ENCODE measurements around the gene LTBP4.

LTBP4 gene

GRCh38 chr19:40581531-40581930, 19.6 kb upstream of the LTBP4 start:
- H4K20me1 ChIP-seq (ENCODE audit: control insufficient read depth, insufficient read depth, low read depth, low read length), result no peaks in the 10 kb centered on the region
- H3K27ac ChIP-seq (ENCODE audit: low read depth, low read length), result no peak overlapping the region
- no peaks in the 10 kb centered on the region for H3K9me2 ChIP-seq (replicated peaks; ENCODE audit: control insufficient read depth, low read length)
- H3K4me2 ChIP-seq (ENCODE audit: low read length), result no peak overlapping the region
- H3K4me3 ChIP-seq (ENCODE audit: low read length), result no peak overlapping the region
- TF ChIP-seq, protein P1, sequence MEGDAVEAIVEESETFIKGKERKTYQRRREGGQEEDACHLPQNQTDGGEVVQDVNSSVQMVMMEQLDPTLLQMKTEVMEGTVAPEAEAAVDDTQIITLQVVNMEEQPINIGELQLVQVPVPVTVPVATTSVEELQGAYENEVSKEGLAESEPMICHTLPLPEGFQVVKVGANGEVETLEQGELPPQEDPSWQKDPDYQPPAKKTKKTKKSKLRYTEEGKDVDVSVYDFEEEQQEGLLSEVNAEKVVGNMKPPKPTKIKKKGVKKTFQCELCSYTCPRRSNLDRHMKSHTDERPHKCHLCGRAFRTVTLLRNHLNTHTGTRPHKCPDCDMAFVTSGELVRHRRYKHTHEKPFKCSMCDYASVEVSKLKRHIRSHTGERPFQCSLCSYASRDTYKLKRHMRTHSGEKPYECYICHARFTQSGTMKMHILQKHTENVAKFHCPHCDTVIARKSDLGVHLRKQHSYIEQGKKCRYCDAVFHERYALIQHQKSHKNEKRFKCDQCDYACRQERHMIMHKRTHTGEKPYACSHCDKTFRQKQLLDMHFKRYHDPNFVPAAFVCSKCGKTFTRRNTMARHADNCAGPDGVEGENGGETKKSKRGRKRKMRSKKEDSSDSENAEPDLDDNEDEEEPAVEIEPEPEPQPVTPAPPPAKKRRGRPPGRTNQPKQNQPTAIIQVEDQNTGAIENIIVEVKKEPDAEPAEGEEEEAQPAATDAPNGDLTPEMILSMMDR (IDR thresholded peaks at IDR 0.05; ENCODE audit: low read depth, low read length, poor library complexity, severe bottlenecking), result no peak
- TF ChIP-seq EZH2phosphoT487 (IDR thresholded peaks at IDR 0.05; ENCODE audit: borderline replicate concordance, low read length), result no peak
- no peaks in the 10 kb centered on the region for H3K27me3 ChIP-seq (ENCODE audit: control insufficient read depth, low read length)
- H3K9me3 ChIP-seq (ENCODE audit: control insufficient read depth, insufficient read depth, low read length), result no peaks in the 10 kb centered on the region
- no peaks in the 10 kb centered on the region for H3F3A ChIP-seq (ENCODE audit: control insufficient read depth, insufficient read depth)
- H3K36me3 ChIP-seq (ENCODE audit: control insufficient read depth, low read length), result peaks cover 37% of the 10 kb centered on the region
- H3K79me2 ChIP-seq (ENCODE audit: control insufficient read depth, low read length), result peaks cover 9% of the 10 kb centered on the region
- H3K4me1 ChIP-seq (ENCODE audit: control insufficient read depth, low read length), result peaks cover 17% of the 10 kb centered on the region

GRCh38 chr19:40582467-40582866, 18.7 kb upstream of the LTBP4 start:
- H3K27ac ChIP-seq (ENCODE audit: low read depth, low read length), result no peak overlapping the region
- H3K4me1 ChIP-seq (ENCODE audit: control insufficient read depth, low read length), result peaks cover 13% of the 10 kb centered on the region
- H3K27me3 ChIP-seq (ENCODE audit: control insufficient read depth, low read length), result no peaks in the 10 kb centered on the region
- TF ChIP-seq EZH2phosphoT487 (IDR thresholded peaks at IDR 0.05; ENCODE audit: borderline replicate concordance, low read length), result no peak
- TF ChIP-seq, protein P1 (IDR thresholded peaks at IDR 0.05; ENCODE audit: low read depth, low read length, poor library complexity, severe bottlenecking), result no peak
- peaks cover 3% of the 10 kb centered on the region for H3K79me2 ChIP-seq (ENCODE audit: control insufficient read depth, low read length)
- no peaks in the 10 kb centered on the region for H4K20me1 ChIP-seq (ENCODE audit: control insufficient read depth, insufficient read depth, low read depth, low read length)
- no peak overlapping the region for H3K4me3 ChIP-seq (ENCODE audit: low read length)
- no peaks in the 10 kb centered on the region for H3K9me3 ChIP-seq (ENCODE audit: control insufficient read depth, insufficient read depth, low read length)
- no peaks in the 10 kb centered on the region for H3K9me2 ChIP-seq (replicated peaks; ENCODE audit: control insufficient read depth, low read length)
- no peaks in the 10 kb centered on the region for H3F3A ChIP-seq (ENCODE audit: control insufficient read depth, insufficient read depth)
- H3K4me2 ChIP-seq (ENCODE audit: low read length), result no peak overlapping the region
- peaks cover 40% of the 10 kb centered on the region for H3K36me3 ChIP-seq (ENCODE audit: control insufficient read depth, low read length)

DNA sequence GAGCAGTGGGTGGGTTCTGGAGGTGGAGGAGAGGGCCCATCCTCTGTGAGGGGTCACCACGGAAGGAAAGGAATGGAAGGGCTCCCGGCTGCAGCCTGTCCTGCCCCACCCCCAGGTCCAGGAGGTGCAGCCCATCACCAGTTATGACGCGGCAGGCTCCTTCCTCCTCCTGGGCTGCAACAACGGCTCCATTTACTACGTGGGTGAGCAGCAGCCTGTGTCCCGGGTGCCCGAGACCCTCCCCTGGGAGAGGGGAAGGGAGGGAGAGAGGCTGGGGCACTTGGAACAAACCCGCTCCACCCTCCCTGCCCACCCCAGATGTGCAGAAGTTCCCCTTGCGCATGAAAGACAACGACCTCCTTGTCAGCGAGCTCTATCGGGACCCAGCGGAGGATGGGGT, 17.9 kb upstream of the LTBP4 start:
- Histone ChIP-seq H3K4me2 (ENCODE audit: low read length) (no peak overlapping the region), H3K9me2 (replicated peaks; ENCODE audit: control insufficient read depth, low read length) (no peaks in the 10 kb centered on the region), H4K20me1 (ENCODE audit: control insufficient read depth, insufficient read depth, low read depth, low read length) (no peaks in the 10 kb centered on the region), H3K27me3 (ENCODE audit: control insufficient read depth, low read length) (no peaks in the 10 kb centered on the region), H3K4me1 (ENCODE audit: control insufficient read depth, low read length) (peaks cover 5% of the 10 kb centered on the region), H3K9me3 (ENCODE audit: control insufficient read depth, insufficient read depth, low read length) (no peaks in the 10 kb centered on the region), H3F3A (ENCODE audit: control insufficient read depth, insufficient read depth) (no peaks in the 10 kb centered on the region), H3K4me3 (ENCODE audit: low read length) (no peak overlapping the region), H3K36me3 (ENCODE audit: control insufficient read depth, low read length) (peaks cover 35% of the 10 kb centered on the region), H3K79me2 (ENCODE audit: control insufficient read depth, low read length) (no peaks in the 10 kb centered on the region), H3K27ac (ENCODE audit: low read depth, low read length) (no peak overlapping the region)
- TF ChIP-seq EZH2phosphoT487 (IDR thresholded peaks at IDR 0.05; ENCODE audit: borderline replicate concordance, low read length), result no peak
- TF ChIP-seq, protein P1 (IDR thresholded peaks at IDR 0.05; ENCODE audit: low read depth, low read length, poor library complexity, severe bottlenecking), result no peak

DNA sequence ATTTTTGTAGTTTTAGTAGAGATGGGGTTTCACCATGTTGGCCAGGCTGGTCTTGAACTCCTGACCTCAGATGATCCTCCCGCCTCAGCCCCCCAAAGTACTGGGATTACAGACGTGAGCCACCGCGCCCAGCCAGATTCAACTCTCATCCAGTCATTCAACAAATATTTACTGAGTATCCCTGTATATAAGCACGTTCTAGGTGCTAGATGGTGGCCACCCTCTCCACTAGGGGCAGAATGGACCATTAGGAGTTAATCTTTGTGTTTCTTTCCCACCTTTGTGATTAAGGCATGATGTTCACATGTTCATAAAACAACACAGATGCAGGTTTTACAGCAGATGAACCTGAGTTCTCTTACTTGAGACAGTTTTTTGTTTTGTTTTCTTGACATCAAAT, 17.2 kb upstream of the LTBP4 start:
- Histone ChIP-seq H3K4me1 (ENCODE audit: control insufficient read depth, low read length) (no peaks in the 10 kb centered on the region), H3K9me2 (replicated peaks; ENCODE audit: control insufficient read depth, low read length) (no peaks in the 10 kb centered on the region), H3K4me3 (ENCODE audit: low read length) (no peak overlapping the region), H3K36me3 (ENCODE audit: control insufficient read depth, low read length) (peaks cover 34% of the 10 kb centered on the region), H3K4me2 (ENCODE audit: low read length) (no peak overlapping the region), H3F3A (ENCODE audit: control insufficient read depth, insufficient read depth) (no peaks in the 10 kb centered on the region), H3K9me3 (ENCODE audit: control insufficient read depth, insufficient read depth, low read length) (no peaks in the 10 kb centered on the region), H3K27ac (ENCODE audit: low read depth, low read length) (no peak overlapping the region), H3K79me2 (ENCODE audit: control insufficient read depth, low read length) (no peaks in the 10 kb centered on the region), H4K20me1 (ENCODE audit: control insufficient read depth, insufficient read depth, low read depth, low read length) (no peaks in the 10 kb centered on the region), H3K27me3 (ENCODE audit: control insufficient read depth, low read length) (no peaks in the 10 kb centered on the region)
- TF ChIP-seq, protein P1 (IDR thresholded peaks at IDR 0.05; ENCODE audit: low read depth, low read length, poor library complexity, severe bottlenecking), result peak; percentile 40
- no peak for TF ChIP-seq EZH2phosphoT487 (IDR thresholded peaks at IDR 0.05; ENCODE audit: borderline replicate concordance, low read length)
